HEK293T (cell line): ENCODE results near the gene MPZL1.

Experiments used
- ELF4 ChIP-seq: fragments of 450-650 bp; IDR thresholded peaks from 2 replicates; pipeline ENCODE4 v1.6.1; 2017; ENCODE audit warnings: antibody characterized with exemption
- FOXA1 ChIP-seq: fragments of 450-650 bp; IDR thresholded peaks from 2 replicates; pipeline ENCODE4 v1.6.1; 2016; ENCODE audit warnings: mild to moderate bottlenecking
- HDGF ChIP-seq: fragments of 450-650 bp; IDR thresholded peaks from 2 replicates; pipeline ENCODE4 v1.6.1; 2017; ENCODE audit warnings: antibody characterized with exemption, borderline replicate concordance
- LEF1 ChIP-seq: fragments of 450-650 bp; IDR thresholded peaks from 2 replicates; pipeline ENCODE4 v1.6.1; 2017; ENCODE audit warnings: mild to moderate bottlenecking, borderline replicate concordance
- SUZ12 ChIP-seq: fragments of 450-650 bp; IDR thresholded peaks from 2 replicates; pipeline ENCODE4 v1.6.1; 2016; ENCODE audit warnings: mild to moderate bottlenecking
- TARDBP ChIP-seq: fragments of 450-650 bp; IDR thresholded peaks from 2 replicates; pipeline ENCODE4 v1.6.1; 2016

GRCh38 chr1:167708940-167709389 lies 12.8 kb upstream of the MPZL1 start:
- TF ChIP-seq ELF4: no peak
- TF ChIP-seq HDGF: no peak
- no peak for TF ChIP-seq SUZ12
- TF ChIP-seq LEF1: no peak
- TF ChIP-seq FOXA1: no peak
- no peak for TF ChIP-seq TARDBP
